ENCODE data around the gene LDLRAD2. TPM values are rescaled to one million over a fixed set of nuclear protein-coding genes. Genes with fewer than 3 reads are reported as not detected.

Gene LDLRAD2
- total RNA-seq, 1 experiment from 2014 or later, result not detected

GRCh38 chr1:21829294-21829693 lies 17.2 kb downstream of the LDLRAD2 start:
- POLR2A ChIA-PET, result no interaction called here

More at GRCh38 chr1:21829294-21829693, 17.2 kb downstream of the LDLRAD2 start:
- peaks cover 0 to 6% of the 10 kb centered on the region in 2 experiments; a peak in 1 of 4 replicates for H3K36me3 ChIP-seq (ENCODE audit: control insufficient read depth in 1 of 2, insufficient read depth in 2 of 2, low read length in 2 of 2)
- H3K4me3 ChIP-seq (replicated peaks in 1 of 2; ENCODE audit: low read depth in 1 of 2, low read length in 2 of 2), result no peak overlapping the region
- H3K9me3 ChIP-seq (ENCODE audit: control insufficient read depth in 1 of 2, insufficient read depth in 1 of 2, low read depth in 1 of 2, low read length in 2 of 2), result no peaks in the 10 kb centered on the region
- no peaks in the 10 kb centered on the region for H4K20me1 ChIP-seq (ENCODE audit: insufficient read depth)
- BruUV-seq (replicated peaks), result no TSS peak
- DNase-seq (ENCODE audit: low read depth, low spot score), result no peak
- H3K4me1 ChIP-seq (ENCODE audit: control insufficient read depth in 1 of 2, insufficient read depth in 2 of 2, low read length in 2 of 2), result no peaks in the 10 kb centered on the region
- H3K27ac ChIP-seq (ENCODE audit: low read depth, low read length), result no peak overlapping the region
- H3K4me2 ChIP-seq (ENCODE audit: low read length), result no peak overlapping the region
- ChIA-PET RAD21 (ENCODE audit: low non-redundant PET in 1 of 2, low total read pairs in 2 of 2, uncharacterized antibody in 2 of 2, unreplicated experiment in 2 of 2) (no interaction called here), CTCF (no interaction called here)
- TF ChIP-seq EZH2phosphoT487 (IDR thresholded peaks at IDR 0.05; ENCODE audit: borderline replicate concordance) (no peak), ATF3 (IDR thresholded peaks at IDR 0.05) (no peak), ZBTB33 (IDR thresholded peaks at IDR 0.05; ENCODE audit: extremely low read depth, insufficient replicate concordance, low read length) (no peak), RAD21 (IDR thresholded peaks at IDR 0.05; ENCODE audit: low read depth) (no peak), ZNF274 (IDR thresholded peaks at IDR 0.05; ENCODE audit: low read depth, low read length) (no peak), CTCF (IDR thresholded peaks at IDR 0.05 in 2 of 3, conservative IDR thresholded peaks at IDR 0.05 in 1 of 3; ENCODE audit: borderline replicate concordance in 1 of 3, insufficient read depth in 1 of 3, low read depth in 2 of 3, low read length in 2 of 3) (no peak), POLR2A (IDR thresholded peaks at IDR 0.05; ENCODE audit: borderline replicate concordance, extremely low read depth, insufficient read depth, insufficient read length) (no peak), TCF7L2 (IDR thresholded peaks at IDR 0.05; ENCODE audit: borderline replicate concordance, extremely low read depth, insufficient read depth, insufficient read length) (no peak), SP1 (IDR thresholded peaks at IDR 0.05; ENCODE audit: low read depth) (no peak), YY1 (IDR thresholded peaks at IDR 0.05; ENCODE audit: extremely low read depth, insufficient replicate concordance, low read depth, low read length) (no peak), SRF (IDR thresholded peaks at IDR 0.05; ENCODE audit: low read depth) (no peak), CEBPB (IDR thresholded peaks at IDR 0.05; ENCODE audit: low read depth) (no peak), MAX (IDR thresholded peaks at IDR 0.05) (no peak), EGR1 (IDR thresholded peaks at IDR 0.05; ENCODE audit: low read depth) (no peak), ELF1 (IDR thresholded peaks at IDR 0.05; ENCODE audit: borderline replicate concordance, low read depth) (no peak), POLR2AphosphoS5 (IDR thresholded peaks at IDR 0.05; ENCODE audit: low read depth, low read length) (no peak), FOSL1 (IDR thresholded peaks at IDR 0.05; ENCODE audit: low read depth) (no peak), SIN3A (IDR thresholded peaks at IDR 0.05; ENCODE audit: low read depth) (no peak)
- no peaks in the 10 kb centered on the region for H3K9me2 ChIP-seq (ENCODE audit: insufficient read depth)
- no peaks in the 10 kb centered on the region for H3K79me2 ChIP-seq (ENCODE audit: insufficient read depth, low read length)
- intact Hi-C loops (cut with micrococcal nuclease), result no loop called here
- H3K27me3 ChIP-seq (ENCODE audit: insufficient read depth, low read length), result no peaks in the 10 kb centered on the region
- ATAC-seq, result no peak
- no peak overlapping the region for H2AFZ ChIP-seq (ENCODE audit: low read depth, low read length, poor library complexity, severe bottlenecking)
- H3K9ac ChIP-seq (ENCODE audit: low read length), result no peak overlapping the region

Data from HCT116 (cell line).